ENCODE results near the gene NT5C2. TPM values are rescaled to one million over a fixed set of nuclear protein-coding genes. Genes with fewer than 3 reads are reported as not detected.

The NT5C2 gene
- total RNA-seq, 2 donors from 2014 or later: 105 to 114 TPM

DNA sequence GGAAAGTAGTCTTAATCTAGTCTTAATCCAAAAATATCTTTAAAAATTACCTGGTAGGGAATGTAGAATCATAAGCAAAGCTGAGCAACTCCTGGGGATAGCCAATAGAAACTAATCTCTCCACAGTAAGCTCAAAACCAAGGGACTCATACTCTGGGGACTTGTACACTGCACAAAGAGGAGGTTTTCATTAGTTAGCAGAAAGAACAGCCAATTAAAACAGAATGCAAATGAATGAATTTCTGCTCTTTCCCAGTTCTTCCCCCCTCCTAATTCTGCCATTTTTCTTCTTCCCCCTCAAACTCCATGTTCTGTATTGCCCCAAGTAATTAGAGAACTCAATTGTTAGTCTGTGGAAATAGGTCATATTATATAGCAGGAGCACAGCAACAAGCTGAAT is 86.5 kb downstream of the NT5C2 start:
- H3K4me1 ChIP-seq (ENCODE audit: control insufficient read depth in 1 of 2, low read depth in 2 of 2): peaks cover 39 to 85% of the 10 kb centered on the region in 2 donors
- TF ChIP-seq, protein P1, sequence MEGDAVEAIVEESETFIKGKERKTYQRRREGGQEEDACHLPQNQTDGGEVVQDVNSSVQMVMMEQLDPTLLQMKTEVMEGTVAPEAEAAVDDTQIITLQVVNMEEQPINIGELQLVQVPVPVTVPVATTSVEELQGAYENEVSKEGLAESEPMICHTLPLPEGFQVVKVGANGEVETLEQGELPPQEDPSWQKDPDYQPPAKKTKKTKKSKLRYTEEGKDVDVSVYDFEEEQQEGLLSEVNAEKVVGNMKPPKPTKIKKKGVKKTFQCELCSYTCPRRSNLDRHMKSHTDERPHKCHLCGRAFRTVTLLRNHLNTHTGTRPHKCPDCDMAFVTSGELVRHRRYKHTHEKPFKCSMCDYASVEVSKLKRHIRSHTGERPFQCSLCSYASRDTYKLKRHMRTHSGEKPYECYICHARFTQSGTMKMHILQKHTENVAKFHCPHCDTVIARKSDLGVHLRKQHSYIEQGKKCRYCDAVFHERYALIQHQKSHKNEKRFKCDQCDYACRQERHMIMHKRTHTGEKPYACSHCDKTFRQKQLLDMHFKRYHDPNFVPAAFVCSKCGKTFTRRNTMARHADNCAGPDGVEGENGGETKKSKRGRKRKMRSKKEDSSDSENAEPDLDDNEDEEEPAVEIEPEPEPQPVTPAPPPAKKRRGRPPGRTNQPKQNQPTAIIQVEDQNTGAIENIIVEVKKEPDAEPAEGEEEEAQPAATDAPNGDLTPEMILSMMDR (IDR thresholded peaks at IDR 0.05): no peak
- ATAC-seq (ENCODE audit: insufficient number of reproducible peaks, low FRiP score, low read depth) (no peak), DNase-seq (ENCODE audit: low spot score) (no peak)
- no peaks in the 10 kb centered on the region for H3K27me3 ChIP-seq (replicated peaks; ENCODE audit: insufficient read depth)
- peaks cover 8% of the 10 kb centered on the region for H3K36me3 ChIP-seq
- H3K27ac ChIP-seq: peak overlapping the region in 1 of 2 donors; percentile 86
- no peaks in the 10 kb centered on the region for H3K9me3 ChIP-seq
- no peak overlapping the region for H3K4me3 ChIP-seq

DNA sequence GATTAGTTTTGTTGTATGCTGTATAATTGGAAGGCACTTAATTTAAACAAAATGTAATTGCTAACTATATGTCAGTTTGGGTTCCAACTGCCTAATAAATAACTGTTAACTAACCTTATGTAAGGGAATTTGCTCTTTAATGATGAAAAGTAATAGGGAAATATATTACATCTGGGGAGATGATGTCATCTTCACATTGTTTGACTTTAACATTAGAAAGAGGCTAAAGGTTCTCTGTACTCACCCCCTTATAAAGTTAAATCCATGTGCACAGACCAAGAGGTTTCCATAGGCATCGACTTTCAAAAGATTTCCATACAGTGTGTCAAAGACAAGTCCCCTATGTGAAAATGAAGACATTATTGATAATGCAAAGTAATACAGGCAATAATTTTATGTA is 87.6 kb downstream of the NT5C2 start:
- Histone ChIP-seq H3K9me3 (no peaks in the 10 kb centered on the region), H3K4me1 (ENCODE audit: control insufficient read depth in 1 of 2, low read depth in 2 of 2) (peaks cover 28 to 75% of the 10 kb centered on the region in 2 donors), H3K36me3 (peaks cover 12% of the 10 kb centered on the region), H3K27ac (no peak overlapping the region), H3K4me3 (no peak overlapping the region), H3K27me3 (replicated peaks; ENCODE audit: insufficient read depth) (no peaks in the 10 kb centered on the region)
- ATAC-seq (ENCODE audit: insufficient number of reproducible peaks, low FRiP score, low read depth): no peak
- TF ChIP-seq, protein P1 (IDR thresholded peaks at IDR 0.05): no peak
- no peak for DNase-seq (ENCODE audit: low spot score)

DNA sequence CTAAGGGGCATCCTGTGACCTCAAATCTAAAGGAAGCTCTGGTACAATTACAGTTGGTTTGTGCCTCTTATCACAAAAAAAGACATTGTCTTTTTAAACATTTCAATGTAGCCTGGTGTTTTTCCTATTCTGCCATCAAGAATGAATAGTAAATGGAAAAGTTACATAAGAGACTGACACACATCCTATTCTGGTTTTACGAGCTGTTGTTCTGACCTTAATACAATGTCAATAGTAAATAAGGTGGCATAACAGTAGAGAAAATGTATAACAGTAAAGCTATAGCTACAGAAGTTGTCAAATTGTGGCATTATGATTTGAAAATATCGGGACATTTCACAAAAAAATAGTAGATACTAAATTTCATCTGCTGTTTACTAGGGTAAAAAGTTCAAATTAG is 88.4 kb downstream of the NT5C2 start:
- Histone ChIP-seq H3K4me3 (no peak overlapping the region), H3K27ac (peak overlapping the region; percentile 27 to 36), H3K27me3 (replicated peaks; ENCODE audit: insufficient read depth) (no peaks in the 10 kb centered on the region), H3K9me3 (no peaks in the 10 kb centered on the region), H3K36me3 (peaks cover 15% of the 10 kb centered on the region), H3K4me1 (ENCODE audit: control insufficient read depth in 1 of 2, low read depth in 2 of 2) (peaks cover 21 to 68% of the 10 kb centered on the region in 2 donors)
- ATAC-seq (ENCODE audit: insufficient number of reproducible peaks, low FRiP score, low read depth): no peak
- TF ChIP-seq, protein P1 (IDR thresholded peaks at IDR 0.05): no peak
- DNase-seq (ENCODE audit: low spot score): no peak

DNA sequence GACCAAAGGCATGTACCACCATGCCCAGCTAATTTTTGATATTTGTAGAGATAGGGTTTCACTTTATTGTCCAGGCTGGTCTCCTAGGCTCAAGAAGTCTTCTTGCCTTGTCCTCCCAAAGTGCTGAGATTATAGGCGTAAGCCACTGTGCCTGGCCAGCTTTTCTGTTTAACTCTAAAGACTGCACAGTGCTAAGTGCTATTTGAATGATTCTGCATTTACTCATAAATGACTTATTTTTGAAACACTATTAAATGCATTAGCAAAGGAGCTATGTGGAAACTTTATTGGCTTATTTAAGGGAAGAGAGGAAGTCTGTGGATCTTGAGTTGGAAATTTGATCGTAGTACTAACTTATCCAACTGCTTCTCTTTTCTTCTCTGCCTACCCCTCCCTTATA is 89.1 kb downstream of the NT5C2 start:
- peaks cover 18 to 63% of the 10 kb centered on the region in 2 donors for H3K4me1 ChIP-seq (ENCODE audit: control insufficient read depth in 1 of 2, low read depth in 2 of 2)
- H3K27ac ChIP-seq: peak overlapping the region; percentile 27 to 36
- ATAC-seq (ENCODE audit: insufficient number of reproducible peaks, low FRiP score, low read depth): no peak
- H3K36me3 ChIP-seq: peaks cover 18% of the 10 kb centered on the region
- H3K4me3 ChIP-seq: no peak overlapping the region
- no peak for DNase-seq (ENCODE audit: low spot score)
- no peaks in the 10 kb centered on the region for H3K9me3 ChIP-seq
- TF ChIP-seq, protein P1 (IDR thresholded peaks at IDR 0.05): no peak
- no peaks in the 10 kb centered on the region for H3K27me3 ChIP-seq (replicated peaks; ENCODE audit: insufficient read depth)

DNA sequence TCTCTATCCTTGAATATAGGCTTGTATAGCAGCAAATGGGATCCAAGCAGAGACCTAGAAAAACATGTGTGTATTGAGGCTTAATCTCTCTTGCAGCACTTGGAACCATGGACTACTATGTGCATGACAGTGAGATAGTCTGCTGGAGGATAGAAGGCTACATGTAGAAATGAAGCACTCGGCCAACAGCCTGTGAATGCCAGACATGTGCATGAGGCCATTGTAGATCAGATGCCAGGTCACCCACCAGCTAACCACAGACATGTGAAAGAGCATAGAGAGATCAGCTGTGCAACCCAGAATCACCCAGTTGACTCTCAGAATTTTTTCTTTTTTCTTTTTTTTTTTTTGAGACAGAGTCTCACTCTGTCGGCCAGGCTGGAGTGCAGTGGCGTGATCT is 90.9 kb downstream of the NT5C2 start:
- Histone ChIP-seq H3K9me3 (no peaks in the 10 kb centered on the region), H3K27me3 (replicated peaks; ENCODE audit: insufficient read depth) (no peaks in the 10 kb centered on the region), H3K4me3 (no peak overlapping the region), H3K36me3 (peaks cover 26% of the 10 kb centered on the region), H3K27ac (peak overlapping the region in 1 of 2 donors; percentile 32), H3K4me1 (ENCODE audit: control insufficient read depth in 1 of 2, low read depth in 2 of 2) (peaks cover 9 to 47% of the 10 kb centered on the region in 2 donors)
- ATAC-seq (ENCODE audit: insufficient number of reproducible peaks, low FRiP score, low read depth) (no peak), DNase-seq (ENCODE audit: low spot score) (no peak)
- TF ChIP-seq, protein P1 (IDR thresholded peaks at IDR 0.05): no peak

Measured in thoracic aorta (tissue), 2 donors.